ENCODE measurements around the gene ACSL1.

The ACSL1 gene

GRCh38 chr4:184713887-184714286 lies 111.9 kb downstream of the ACSL1 start:
- DNase-seq, result no peak

GRCh38 chr4:184712322-184712721 lies 113.4 kb downstream of the ACSL1 start:
- no peak for DNase-seq

GRCh38 chr4:184706453-184706852 lies 119.3 kb downstream of the ACSL1 start:
- DNase-seq, result no peak

- no peak for DNase-seq
Measured at GRCh38 chr4:184705692-184706091, 120.1 kb downstream of the ACSL1 start.
